ENCODE measurements around the gene MBOAT1.

DNA sequence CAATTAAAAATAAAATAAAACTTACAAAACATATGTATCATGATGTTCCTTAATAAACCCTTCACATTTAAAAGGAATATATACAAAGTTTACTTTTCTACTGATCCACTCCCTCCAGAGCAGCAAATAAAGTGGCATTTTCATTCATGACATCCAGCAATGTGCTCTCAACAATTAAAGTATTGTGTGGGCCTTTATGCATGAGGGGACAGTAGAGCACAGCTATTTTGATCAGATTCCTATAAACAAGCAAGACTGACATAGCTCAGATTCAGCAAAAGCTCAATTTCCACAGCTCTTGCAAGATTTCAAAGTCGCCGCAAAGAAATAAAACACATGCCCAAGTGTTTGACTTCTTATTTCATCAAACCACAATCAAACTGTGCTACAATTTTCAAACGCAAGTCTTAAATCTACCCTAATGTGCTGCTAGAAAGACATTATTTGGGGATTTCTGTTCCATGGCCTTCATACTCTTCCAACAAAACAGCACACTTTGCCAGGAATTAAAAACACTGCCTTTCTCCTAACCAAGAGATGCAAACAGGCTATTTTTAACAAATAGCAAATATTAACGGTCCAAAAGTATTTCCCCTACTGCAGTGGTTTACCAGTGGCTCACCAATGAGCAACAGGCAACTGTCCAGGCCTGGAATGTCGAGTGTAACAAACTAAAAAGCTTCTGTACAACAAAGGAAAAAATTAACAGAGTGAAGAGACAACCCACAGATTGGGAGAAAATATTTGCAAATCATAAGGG lies 52.3 kb downstream of the MBOAT1 start:
- TF ChIP-seq CTCF (IDR thresholded peaks at IDR 0.05) (no peak), EP300 (IDR thresholded peaks at IDR 0.05) (no peak)

Measured in suprapubic skin (tissue), 3 donors.